A673 (cell line): ENCODE results near the gene FAM167B. TPM values are rescaled to one million over a fixed set of nuclear protein-coding genes. Genes with fewer than 3 reads are reported as not detected.

Experiments used
- BruUV-seq: library from RNA; stranded (reverse); fragments of 400-500 nt; replicated peaks from 2 replicates; lab custom pipeline; 2021; lab: Mats Ljungman, UMichigan
- CTCF ChIA-PET: fragments of 300-600 bp; sonication (Branson Sonifier 250); formaldehyde crosslinking; loops from one replicate; lab custom pipeline; 2022; ENCODE audit warnings: antibody characterized with exemption; lab: Charles Lee
- POLR2A ChIA-PET: fragments of 300-600 bp; sonication (Branson Sonifier 250); formaldehyde crosslinking; loops from one replicate; lab custom pipeline; 2022; ENCODE audit warnings: antibody characterized with exemption; ENCODE audit not compliant: low non-redundant PET; lab: Charles Lee
- DNase-seq: peaks from one replicate; pipeline ENCODE4 v3.0.0-alpha.2; 2015; ENCODE audit warnings: low spot score
- H3K27ac ChIP-seq: fragments of 200-600 bp; sonication (generic); 2 replicates; pipeline ENCODE4 v1.5.1; 2016; ENCODE audit warnings: mixed run types, low read depth, mild to moderate bottlenecking, mixed read lengths, antibody characterized with exemption, low read length; ENCODE audit not compliant: poor library complexity, severe bottlenecking
- H3K27me3 ChIP-seq: fragments of 200-600 bp; sonication (generic); replicated peaks from 2 replicates; pipeline ENCODE4 v1.6.1; 2017; ENCODE audit warnings: mixed run types, low read depth, mild to moderate bottlenecking, mixed read lengths, antibody characterized with exemption, low read length; ENCODE audit not compliant: insufficient read depth, poor library complexity
- H3K36me3 ChIP-seq: fragments of 200-600 bp; sonication (generic); 2 replicates; pipeline ENCODE4 v1.6.1; 2016; ENCODE audit warnings: mixed run types, mild to moderate bottlenecking, mixed read lengths, antibody characterized with exemption, low read length; ENCODE audit not compliant: insufficient read depth, poor library complexity, severe bottlenecking
- H3K4me1 ChIP-seq: fragments of 200-600 bp; sonication (generic); 2 replicates; pipeline ENCODE4 v1.6.1; 2017; ENCODE audit warnings: mixed run types, mild to moderate bottlenecking, mixed read lengths, antibody characterized with exemption, low read length; ENCODE audit not compliant: insufficient read depth, poor library complexity, severe bottlenecking
- H3K4me3 ChIP-seq: fragments of 200-600 bp; sonication (generic); 2 replicates; pipeline ENCODE4 v1.5.1; 2016; ENCODE audit warnings: low read depth, mixed run types, mild to moderate bottlenecking, mixed read lengths, low read length; ENCODE audit not compliant: poor library complexity, severe bottlenecking
- H3K9me3 ChIP-seq: fragments of 200-600 bp; sonication (generic); 2 replicates; pipeline ENCODE4 v1.6.1; 2016; ENCODE audit warnings: mixed run types, low read depth, mild to moderate bottlenecking, mixed read lengths, antibody characterized with exemption, low read length; ENCODE audit not compliant: poor library complexity, severe bottlenecking
- CTCF ChIP-seq: fragments of 300-800, 200-600 bp; sonication (generic); conservative IDR thresholded peaks from 2 replicates; pipeline ENCODE4 v1.5.1; 2017; ENCODE audit warnings: low read depth, mild to moderate bottlenecking, antibody characterized with exemption, low read length, moderate library complexity, mixed read lengths
- EZH2 ChIP-seq: fragments of 200-600 bp; sonication (generic); IDR thresholded peaks from 2 replicates; pipeline ENCODE4 v1.6.1; 2017; ENCODE audit warnings: borderline replicate concordance, low read depth, mild to moderate bottlenecking, mixed read lengths, antibody characterized with exemption, low read length; ENCODE audit not compliant: poor library complexity, severe bottlenecking
- intact Hi-C: fragments of 100-400 bp; cut with micrococcal nuclease; formaldehyde crosslinking; loops from one replicate; pipeline ENCODE4 v1.10.0; 2022; ENCODE audit not compliant: unreplicated experiment
- total RNA-seq: library from RNA; stranded (reverse); gene quantifications from 2 replicates; pipeline ENCODE4 v1.2.3, GENCODE V29; 2021

The FAM167B gene
- total RNA-seq, 1 experiment from 2014 or later, result not detected

GRCh38 chr1:32199043-32199716, 47.8 kb upstream of the FAM167B start:
- Histone ChIP-seq H3K9me3 (no peaks in the 10 kb centered on the region), H3K36me3 (peaks cover 32% of the 10 kb centered on the region), H3K4me3 (no peak overlapping the region), H3K4me1 (peaks cover 14% of the 10 kb centered on the region), H3K27me3 (no peaks in the 10 kb centered on the region), H3K27ac (peak overlapping the region; percentile 75)
- DNase-seq, result no peak
- ChIA-PET POLR2A (no interaction called here), CTCF (no interaction called here)
- no TSS peak for BruUV-seq
- TF ChIP-seq CTCF (no peak), EZH2 (no peak)
- intact Hi-C loops, result no loop called here

- peak overlapping the region; percentile 62 for H3K4me3 ChIP-seq
- no TSS peak for BruUV-seq
- intact Hi-C loops, result no loop called here
- H3K4me1 ChIP-seq, result peaks cover 14% of the 10 kb centered on the region
- TF ChIP-seq EZH2, result no peak
- no peak for TF ChIP-seq CTCF
- no peaks in the 10 kb centered on the region for H3K9me3 ChIP-seq
- POLR2A ChIA-PET, result no interaction called here
- H3K36me3 ChIP-seq, result peaks cover 27% of the 10 kb centered on the region
- DNase-seq, result no peak
- no peaks in the 10 kb centered on the region for H3K27me3 ChIP-seq
- peak overlapping the region; percentile 75 for H3K27ac ChIP-seq
- CTCF ChIA-PET, result no interaction called here
Observed at GRCh38 chr1:32199717-32200072, 47.3 kb upstream of the FAM167B start.

GRCh38 chr1:32200226-32201010, 46.6 kb upstream of the FAM167B start, which contains the start of gene CCDC28B:
CCDC28B (plus strand) TSS chr1:32200595; CDS start chr1:32201936, 1,341 bp downstream.
- Histone ChIP-seq H3K27me3 (no peaks in the 10 kb centered on the region), H3K4me3 (peak within 1 kb of the TSS; percentile 62), H3K36me3 (peaks cover 21% of the 10 kb centered on the region), H3K27ac (peak within 1 kb of the TSS; percentile 75), H3K9me3 (no peaks in the 10 kb centered on the region), H3K4me1 (peaks cover 14% of the 10 kb centered on the region)
- POLR2A ChIA-PET, result interaction anchor here (0.6 kb wide), 1 partner anchor 126 kb away, joined by 6 read pairs; no protein-coding TSS in a partner anchor
- TF ChIP-seq EZH2 (no peak), CTCF (no peak)
- intact Hi-C loops, result no loop called here
- no TSS peak for BruUV-seq
- peak; percentile 71 for DNase-seq
- CTCF ChIA-PET, result interaction anchor here (0.5 to 1.2 kb wide), 4 partner anchors 15 to 136 kb away, joined by 3 to 4 read pairs (median 3); partner anchors contain the start of gene MARCKSL1
